Head of caudate nucleus (tissue), 42 donors: ENCODE measurements around the gene RAB11FIP4.
A peak's percentile ranks its signal among the peaks of the same experiment; 100 is the strongest.

ENCODE experiments used
- DNase-seq, 42 donors: peaks; one replicate each; pipeline versions ENCODE4 v3.0.0 to v3.0.0-alpha.2; 2020 to 2021; ENCODE audit warnings: mixed read lengths in 7 of 42
- intact Hi-C: fragments of 100-400 bp; cut with DNase I; formaldehyde crosslinking; loops from one replicate; pipeline ENCODE4 v1.15.0; 2022

RAB11FIP4 gene

DNA sequence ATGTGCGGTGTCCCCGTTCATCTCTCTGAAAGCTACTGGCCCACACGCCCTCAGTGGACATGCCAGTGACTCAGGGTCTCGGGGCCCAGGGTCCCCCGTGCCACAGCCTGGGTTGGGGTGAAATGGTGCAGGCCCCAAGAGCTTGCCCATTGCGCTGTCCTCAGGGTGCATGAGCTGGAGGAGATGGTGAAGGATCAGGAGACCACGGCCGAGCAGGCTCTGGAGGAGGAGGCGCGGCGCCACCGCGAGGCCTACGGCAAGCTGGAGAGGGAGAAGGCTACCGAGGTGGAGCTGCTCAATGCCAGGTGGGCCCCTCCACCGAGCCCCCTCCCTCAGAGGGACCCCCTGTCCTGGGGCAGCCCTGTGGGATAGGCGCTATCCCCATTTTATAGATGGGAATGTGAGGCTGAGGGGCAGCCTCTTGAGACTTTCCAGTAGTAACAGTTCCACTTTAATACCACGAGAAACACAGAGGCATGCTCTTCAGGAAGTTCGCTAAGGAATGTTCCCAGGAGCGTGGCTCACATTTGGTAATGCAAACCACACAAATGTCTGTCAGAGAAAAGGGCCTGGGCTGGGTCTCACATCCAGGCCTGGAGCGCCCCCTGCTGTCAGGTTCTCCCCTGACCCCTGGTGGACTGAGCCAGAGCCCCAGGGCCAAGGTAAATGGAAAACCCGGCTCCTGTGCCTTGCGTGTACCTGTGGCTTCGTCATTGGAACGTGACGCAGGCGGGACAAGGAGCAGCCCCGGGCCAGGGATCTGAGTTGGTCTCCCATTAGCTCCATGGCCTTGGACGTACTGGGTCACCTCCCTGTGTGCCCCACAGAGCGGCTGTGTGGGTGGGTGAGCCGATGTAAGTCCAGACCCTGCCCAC, 133.7 kb downstream of the RAB11FIP4 start:
- DNase-seq: peak; percentile 73 to 97 (median 91)
- intact Hi-C loops: loop anchor here (5.0 kb wide), 2 partner anchors 88 to 138 kb away; no protein-coding TSS in a partner anchor

DNA sequence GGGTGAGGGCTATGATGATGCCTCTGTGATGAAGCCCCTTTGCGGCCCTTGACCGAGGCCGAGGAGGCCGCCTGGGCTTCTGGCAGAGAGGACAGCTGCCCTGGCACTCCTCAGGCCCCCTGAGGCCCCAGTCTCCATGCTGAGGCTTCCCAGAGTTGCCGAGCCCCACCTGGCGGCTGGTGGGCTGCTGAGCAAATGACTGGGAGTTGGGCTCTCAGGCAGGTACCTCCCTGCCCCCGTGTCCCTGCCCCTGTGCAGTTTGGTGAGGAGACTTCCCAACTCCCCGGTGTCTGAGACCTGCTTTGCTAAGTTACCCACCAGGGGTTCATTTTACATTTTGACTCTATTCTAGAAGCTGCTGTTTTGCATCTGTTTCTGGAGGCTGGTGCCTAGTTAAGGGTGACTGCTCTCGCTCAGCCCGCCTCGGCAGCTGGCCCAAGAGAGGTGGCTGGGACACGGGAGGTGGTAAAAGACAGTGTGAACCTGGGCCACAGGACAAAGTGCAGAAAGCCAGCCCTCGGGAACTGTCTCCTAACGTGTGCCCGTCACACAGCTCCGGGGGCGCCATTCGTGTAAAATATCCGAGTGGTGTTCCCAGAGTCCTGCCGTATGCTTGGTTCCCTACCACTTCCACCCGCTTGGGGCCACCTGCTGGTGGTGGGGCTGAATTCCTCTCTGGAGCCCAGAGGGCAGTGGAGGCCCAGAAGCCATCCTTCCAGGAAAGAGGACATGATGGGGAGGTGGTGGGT, 134.5 kb downstream of the RAB11FIP4 start:
- peak in 6 of 42 donors; percentile 18 to 49 (median 36) for DNase-seq
- intact Hi-C loops: loop anchor here (5.0 kb wide), 2 partner anchors 89 to 139 kb away; no protein-coding TSS in a partner anchor

DNA sequence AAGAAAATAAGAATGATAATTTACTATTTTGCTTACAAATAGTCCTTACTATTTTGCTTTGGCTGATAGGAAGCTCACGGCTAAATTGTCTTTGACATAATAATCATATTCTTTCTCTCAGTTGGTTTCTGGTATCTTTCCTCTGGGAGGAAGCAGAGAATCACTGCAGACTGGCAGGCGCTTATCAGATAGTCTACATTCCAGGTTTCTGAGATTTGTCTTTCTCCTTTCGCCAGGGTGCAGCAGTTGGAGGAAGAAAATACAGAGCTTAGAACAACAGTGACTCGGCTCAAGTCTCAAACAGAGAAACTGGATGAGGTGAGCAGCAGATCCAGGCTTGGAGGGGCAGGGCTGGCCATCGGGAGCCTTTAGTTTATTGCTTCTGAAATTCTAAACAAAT, 136.1 kb downstream of the RAB11FIP4 start:
- intact Hi-C loops: loop anchor here (5.0 kb wide), 2 partner anchors 90 to 140 kb away; no protein-coding TSS in a partner anchor
- no peak for DNase-seq

DNA sequence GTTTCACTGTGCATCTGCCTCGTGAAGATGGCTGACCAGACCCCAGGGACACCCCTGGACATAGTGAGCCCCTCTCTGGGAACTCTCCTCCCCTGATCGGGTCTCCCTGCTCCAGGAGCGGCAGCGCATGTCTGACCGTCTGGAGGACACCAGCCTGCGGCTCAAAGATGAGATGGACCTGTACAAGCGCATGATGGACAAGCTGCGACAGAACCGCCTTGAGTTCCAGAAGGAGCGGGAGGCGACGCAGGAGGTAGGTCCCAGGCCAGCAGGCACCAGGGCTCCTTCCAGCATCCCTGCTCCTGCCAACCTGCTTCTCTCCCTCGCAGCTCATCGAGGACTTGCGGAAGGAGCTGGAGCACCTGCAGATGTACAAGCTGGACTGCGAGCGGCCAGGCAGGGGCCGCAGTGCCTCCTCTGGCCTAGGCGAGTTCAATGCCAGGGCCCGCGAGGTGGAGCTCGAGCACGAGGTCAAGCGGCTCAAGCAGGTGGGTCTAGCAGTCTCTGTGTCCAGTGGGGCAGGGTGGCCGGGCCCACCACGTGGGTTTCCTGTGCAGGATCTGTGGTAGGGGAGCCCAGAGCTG, 136.9 kb downstream of the RAB11FIP4 start:
- no peak for DNase-seq
- intact Hi-C loops: loop anchor here (5.0 kb wide), 2 partner anchors 91 to 141 kb away; no protein-coding TSS in a partner anchor

DNA sequence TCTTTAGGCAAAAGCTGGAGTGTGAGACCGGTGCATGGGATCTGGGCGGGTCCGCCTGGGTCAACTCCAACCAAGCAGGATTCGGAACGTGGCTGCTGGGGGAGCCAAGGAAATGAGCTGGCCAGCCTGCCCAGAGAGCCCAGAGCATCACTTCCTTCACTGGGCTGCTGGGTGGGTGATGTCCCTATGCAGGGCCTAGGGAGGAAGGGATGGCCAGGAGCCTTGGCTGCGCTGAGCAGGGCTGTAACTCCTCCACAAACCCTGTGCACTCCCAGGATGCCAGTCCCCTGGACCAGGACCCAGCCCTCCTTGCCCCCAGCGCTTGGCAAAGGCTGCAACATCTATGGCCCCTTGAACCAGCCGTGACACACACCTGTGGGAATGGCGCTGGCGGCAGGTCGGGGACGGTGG, 138.4 kb downstream of the RAB11FIP4 start:
- intact Hi-C loops: loop anchor here (5.0 kb wide), 2 partner anchors 93 to 143 kb away; no protein-coding TSS in a partner anchor
- no peak for DNase-seq

DNA sequence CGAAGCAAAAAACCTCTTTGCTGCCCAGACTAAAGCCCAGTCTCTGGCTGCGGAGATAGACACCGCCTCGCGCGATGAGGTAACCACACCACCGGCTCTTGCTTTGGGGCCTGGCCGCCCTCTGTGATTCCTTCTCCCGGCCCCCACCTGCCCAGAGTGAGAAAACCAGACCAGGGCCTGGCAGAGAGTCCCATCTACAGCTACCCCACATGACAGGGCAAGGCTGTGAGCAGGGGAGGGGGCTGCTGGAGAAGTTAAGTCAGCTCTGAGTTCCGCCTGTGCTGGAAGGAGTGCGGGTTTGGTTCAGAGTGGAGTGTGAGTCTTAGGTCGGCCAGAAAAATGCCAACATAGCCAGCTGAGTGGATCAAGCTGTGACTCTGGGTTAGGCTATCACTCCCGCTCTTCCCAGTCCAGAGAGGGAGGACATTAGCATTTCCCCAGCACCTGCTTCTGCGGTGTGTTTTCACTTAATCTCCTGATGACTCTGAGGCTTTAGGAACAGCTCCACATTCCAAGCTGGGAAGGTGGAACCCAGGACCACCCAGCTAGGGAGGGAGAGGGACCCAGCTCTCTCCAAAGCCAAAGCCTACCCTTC, 139.0 kb downstream of the RAB11FIP4 start:
- DNase-seq: no peak
- intact Hi-C loops: no loop called here

DNA sequence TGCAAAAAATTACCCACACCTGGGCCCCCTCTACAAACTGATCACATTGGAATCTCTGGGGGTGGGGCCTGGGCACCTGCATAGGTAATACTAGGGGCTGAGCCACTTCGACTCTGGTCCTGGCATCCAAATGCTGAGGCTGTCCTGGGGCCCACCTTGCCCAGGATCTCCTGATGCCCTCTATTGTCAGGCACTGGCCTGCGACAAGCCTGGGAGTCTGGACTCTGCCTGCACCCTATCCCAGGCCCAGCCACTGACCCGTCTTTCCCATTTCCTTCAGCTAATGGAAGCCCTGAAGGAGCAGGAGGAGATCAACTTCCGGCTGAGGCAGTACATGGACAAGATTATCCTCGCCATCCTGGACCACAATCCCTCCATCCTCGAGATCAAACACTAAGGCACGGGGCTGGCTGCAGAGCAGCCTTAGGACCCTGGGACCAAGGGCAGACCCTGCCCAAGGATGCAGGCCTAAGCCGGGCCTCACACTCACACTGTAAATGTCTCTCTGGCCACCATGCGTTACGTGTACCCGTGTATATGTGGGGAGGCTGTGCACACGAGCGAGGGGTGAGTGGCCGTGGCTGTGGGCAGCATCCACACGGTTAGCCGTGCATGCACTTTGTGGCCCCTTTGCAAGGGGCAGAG, 140.0 kb downstream of the RAB11FIP4 start:
- intact Hi-C loops: no loop called here
- DNase-seq: no peak

DNA sequence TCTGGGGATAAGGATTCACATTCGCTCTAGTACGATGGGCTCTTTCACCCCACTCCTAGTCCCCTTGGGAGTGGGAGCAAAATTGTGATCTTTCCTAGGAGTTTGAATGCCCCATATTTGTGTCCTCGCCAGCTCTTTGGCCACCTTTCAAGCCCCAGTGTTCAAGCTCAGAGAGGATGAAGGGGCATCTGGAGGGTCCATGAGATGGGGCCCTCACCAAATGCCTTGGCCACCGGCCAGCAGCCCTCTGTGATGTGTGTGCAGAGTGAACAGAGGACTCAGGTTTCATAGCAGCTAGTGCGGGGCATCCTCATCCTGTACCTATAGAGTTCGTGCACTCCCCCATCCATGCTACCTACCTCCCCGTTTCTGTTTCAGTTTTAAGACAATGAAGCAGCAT, 140.6 kb downstream of the RAB11FIP4 start:
- intact Hi-C loops: no loop called here
- no peak for DNase-seq

DNA sequence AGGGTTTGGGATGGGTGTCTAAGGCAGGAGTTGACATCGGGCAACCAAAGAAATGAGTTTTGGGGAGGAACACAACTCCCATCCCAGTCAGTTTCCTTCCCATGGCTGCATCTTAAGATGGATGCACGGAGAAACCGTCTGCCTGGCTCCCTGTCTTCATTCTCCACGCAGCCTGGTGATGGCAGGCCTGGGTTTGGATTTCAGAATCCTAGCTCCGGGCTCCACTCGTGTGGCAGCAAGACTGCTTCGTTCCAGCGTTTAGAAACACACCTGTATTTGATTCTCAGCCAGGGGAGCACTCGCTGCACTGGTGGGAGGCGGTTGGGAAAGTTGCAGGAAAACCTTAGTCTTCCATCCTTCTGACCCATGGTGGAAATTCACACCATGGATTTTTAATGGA, 141.1 kb downstream of the RAB11FIP4 start:
- intact Hi-C loops: no loop called here
- peak in 14 of 42 donors; percentile 27 to 63 (median 40) for DNase-seq

DNA sequence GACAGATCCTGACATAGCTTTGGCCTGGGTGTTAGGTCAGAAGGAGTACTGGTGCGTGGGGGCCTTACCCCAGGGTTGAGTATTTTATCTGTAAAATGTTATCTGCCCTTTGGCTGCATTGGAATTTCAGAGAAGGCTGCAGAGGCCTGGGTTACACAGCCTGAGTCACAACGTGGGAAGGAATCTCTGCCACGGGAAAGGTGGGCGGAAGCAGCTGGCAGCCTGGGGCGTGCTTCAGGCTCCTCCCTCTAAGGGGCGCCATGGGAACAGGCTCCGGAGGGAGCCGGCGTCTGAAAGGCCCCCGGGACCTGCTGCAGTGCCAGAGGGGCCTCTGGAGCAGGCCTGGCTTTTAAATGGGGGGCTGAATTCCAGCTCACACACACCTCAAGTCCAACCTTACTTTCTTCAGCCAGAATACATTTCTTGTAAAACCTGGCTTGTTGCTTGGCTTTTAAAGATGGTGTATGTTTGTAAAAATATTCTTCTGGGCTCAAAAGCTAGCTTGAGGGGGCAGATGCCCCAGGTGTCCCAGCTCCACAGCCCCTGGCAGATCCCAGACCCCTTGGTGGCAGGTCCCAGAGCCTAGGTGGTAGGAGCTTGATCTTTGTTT, 142.2 kb downstream of the RAB11FIP4 start:
- intact Hi-C loops: no loop called here
- peak; percentile 50 to 92 (median 80) for DNase-seq

DNA sequence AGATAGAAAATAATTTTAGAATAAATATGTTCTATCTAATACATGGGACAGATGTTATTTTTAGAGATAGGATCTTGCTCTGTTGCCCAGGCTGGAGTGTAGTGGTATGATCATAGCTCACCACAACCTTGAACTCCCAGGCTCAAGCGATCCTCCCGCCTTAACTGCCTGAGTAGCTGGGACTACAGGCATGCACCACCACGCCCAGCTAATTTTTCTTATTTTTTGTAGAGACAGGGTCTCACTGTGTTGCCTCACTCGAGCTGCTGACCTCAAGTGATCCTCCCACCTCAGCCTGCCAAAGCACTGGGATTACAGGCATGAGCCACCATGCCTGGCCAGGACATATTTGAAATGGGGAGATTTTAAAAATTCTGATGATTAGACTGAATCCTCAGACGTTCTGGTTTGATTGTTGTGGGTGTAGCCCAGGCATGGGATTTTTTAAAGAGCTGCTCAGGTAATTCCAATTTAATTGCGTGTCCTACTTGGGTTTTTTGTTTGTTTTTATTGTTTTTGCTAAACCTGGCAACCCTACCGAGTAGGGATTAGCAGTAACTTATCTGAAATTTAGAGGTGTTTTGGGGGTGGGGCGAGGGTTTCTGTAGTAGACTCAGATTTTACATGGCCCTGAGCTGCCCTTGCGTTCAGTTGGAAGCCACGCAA, 142.9 kb downstream of the RAB11FIP4 start:
- no peak for DNase-seq
- intact Hi-C loops: no loop called here

DNA sequence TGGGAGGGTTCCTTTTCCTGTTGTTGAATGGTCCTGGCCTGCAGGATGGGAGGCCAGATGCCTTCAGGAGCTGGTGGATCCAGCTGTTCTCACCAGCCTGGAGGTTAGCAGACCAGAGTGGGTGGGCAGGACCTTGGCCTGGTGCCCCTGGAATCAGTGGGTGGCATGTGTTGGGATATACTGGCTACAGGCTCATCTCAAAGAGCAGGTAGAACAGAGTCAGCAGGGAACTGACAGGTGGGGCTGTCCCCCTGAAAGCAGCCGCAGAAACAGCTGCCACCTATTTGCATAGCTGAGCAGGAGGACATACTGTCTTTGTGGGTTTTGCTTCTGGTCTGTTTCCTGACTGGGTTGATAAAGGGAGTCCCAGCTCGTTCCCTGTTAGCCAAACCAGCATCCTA, 144.1 kb downstream of the RAB11FIP4 start:
- DNase-seq: no peak
- intact Hi-C loops: no loop called here

DNA sequence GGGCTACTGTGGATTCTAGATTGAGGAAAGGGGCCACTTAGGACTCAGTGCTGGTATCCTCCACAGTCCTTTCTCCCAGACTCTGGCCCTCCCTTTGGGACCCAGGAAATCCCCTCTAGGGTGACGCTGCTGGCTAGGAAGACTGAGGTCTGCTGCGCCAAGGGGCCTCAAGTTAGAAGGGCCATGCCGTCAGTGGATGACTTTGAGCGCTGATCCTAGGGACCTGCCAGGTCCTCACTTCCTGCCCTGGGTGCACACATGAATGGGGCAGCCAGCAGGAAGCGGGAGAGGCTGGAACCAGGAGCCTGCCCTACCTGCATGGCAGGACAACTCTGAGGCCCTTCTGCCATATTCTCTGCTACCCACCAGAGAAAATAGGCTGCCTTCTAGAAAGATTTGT, 145.0 kb downstream of the RAB11FIP4 start:
- no peak for DNase-seq
- intact Hi-C loops: no loop called here

DNA sequence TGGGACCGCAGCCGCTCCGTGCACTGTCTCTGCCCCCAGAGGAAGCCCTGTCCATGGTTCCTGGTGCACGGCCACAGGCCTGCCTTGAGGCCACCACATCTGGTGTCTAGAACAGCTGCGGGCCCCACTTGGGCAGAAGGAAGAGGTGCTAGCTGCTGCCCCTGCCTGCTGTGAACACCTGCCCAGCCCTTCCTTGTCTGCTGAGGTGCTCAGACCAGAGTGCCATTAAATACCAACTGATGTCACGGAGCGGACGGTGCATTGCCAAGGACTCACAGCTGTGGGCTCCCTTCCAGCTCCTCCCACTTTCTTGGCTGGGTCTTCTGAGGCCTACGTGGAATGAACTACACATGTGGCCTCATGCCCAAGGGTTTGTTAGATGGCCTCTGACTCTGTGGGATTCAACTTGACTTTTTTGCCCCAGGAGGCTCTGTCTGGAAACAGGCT, 146.1 kb downstream of the RAB11FIP4 start:
- DNase-seq: no peak
- intact Hi-C loops: no loop called here

DNA sequence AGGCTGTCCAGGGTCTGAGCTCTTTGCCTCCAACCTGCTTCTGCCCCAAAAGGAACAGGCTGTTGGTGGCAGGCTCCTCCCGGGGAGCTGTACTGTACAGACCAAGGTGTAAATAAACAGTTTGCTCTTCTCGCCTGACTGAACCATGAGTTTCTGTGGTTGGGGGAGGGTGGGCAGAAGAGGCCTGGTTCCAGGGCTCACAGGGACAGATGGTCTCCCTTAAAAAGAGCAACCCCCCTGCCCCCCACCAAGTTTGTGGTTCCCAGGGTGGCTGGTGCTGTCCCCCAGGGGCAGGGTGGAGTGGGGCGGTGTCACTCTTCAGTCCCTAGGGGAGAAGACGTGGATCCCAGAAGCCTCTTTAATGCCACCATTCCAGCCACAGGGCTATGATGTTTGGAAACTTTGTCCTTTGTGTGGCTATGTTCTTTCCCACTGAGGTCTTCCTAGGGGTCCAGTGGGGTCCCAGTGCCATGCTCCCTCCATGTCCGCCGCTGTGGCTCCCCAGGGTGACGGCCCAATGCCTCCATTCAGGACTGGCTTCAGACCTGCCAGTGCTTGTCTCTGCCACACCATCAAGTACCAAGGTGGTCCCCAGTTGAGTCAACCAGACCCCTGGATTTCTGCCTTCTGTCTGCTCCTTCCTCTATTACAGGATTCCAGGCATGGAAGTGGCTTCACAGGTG, 146.7 kb downstream of the RAB11FIP4 start:
- DNase-seq: no peak
- intact Hi-C loops: no loop called here

DNA sequence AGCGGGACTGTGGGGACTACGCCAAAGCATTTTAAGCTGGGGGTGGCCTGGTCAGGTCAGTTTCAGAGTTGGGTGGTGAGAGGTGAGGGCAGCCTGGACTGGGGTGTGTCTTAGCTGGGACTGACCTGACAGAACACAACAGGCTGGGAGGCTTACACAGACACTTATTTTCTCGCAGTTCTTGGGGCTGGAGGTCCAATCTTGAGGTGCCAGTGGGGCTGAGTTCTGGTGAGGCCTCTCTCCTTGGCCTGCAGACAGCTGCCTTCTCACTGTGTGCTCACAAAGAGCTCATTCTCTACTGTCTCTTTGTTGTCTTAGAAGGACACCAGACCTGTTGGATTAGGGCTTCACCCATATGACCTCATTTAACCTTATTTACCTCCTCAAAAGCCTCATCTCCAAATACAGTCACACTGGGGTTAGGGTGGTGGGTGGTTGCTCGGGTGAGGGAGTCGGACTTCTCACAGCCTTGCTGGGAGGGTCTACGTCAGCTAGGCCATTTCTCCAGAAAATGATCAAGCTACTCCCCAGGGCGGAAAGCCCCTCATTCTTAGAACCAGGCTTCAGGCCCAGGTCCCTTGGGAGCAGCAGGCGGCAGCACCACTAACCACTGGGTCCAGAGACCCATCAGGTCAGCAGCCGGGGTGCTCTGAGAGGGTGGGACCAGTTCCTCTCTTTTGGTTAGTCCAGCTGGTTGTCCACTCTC, 149.3 kb downstream of the RAB11FIP4 start:
- no peak for DNase-seq
- intact Hi-C loops: no loop called here

DNA sequence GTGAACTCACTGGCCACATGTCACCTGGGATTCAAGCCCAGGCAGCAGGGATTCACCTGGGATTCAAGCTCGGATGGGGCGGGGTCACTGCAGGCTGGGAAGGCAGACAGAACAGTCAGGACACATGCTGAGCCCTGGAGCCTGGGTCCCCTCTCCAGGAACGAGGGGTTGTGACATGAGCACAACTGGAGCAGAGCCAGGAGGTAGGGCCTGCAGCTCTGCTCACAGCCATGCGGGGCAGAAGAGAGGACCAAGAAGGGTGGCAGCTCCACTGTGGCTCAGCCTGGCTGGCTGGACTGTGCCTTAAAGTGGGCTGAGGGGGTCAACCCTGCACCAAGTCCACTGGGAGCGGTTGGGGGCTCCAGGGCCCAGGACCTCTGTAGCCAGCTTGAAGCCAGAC, 150.1 kb downstream of the RAB11FIP4 start:
- no peak for DNase-seq
- intact Hi-C loops: no loop called here
